NCI-H1436 (cell line): Measurements from ENCODE around the gene NME4.

Source experiments
- DNase-seq: peaks from one replicate; lab custom pipeline; 2025; lab: John Stamatoyannopoulos, UW

The NME4 gene

GRCh38 chr16:426906-427249 is 29.9 kb downstream of the NME4 start:
- no peak for DNase-seq

GRCh38 chr16:427250-427649 is 30.3 kb downstream of the NME4 start:
- DNase-seq, result no peak

- DNase-seq, result no peak
Measured at GRCh38 chr16:430904-431303, 33.9 kb downstream of the NME4 start.

GRCh38 chr16:440627-441026 is 43.6 kb downstream of the NME4 start:
- DNase-seq, result no peak

GRCh38 chr16:441447-441846 is 44.4 kb downstream of the NME4 start:
- no peak for DNase-seq

GRCh38 chr16:442976-443375 is 46.0 kb downstream of the NME4 start:
- DNase-seq, result no peak

GRCh38 chr16:444027-444426 is 47.0 kb downstream of the NME4 start:
- no peak for DNase-seq

- no peak for DNase-seq
Measured at GRCh38 chr16:445566-445965, 48.6 kb downstream of the NME4 start.
